ENCODE data around the gene PRRC2A.
A peak's percentile ranks its signal among the peaks of the same experiment; 100 is the strongest.

PRRC2A gene

DNA sequence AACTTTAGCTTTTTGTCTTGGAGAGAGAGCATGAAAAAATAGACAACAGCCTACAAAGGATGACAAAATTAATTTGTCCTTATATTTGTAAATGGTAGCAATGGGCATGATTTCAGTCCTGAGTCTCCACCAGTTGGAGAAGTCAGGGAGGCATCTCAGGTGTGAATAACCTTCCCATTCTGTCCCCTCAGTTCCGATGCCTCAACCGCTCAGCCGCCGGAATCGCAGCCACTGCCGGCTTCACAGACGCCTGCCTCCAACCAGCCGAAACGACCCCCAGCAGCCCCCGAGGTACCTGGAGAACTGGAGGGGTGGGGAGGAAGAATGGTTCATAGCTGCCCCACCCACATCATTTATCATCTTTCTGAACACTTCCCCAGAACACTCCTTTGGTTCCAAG, 3.6 kb downstream of the PRRC2A start:
- Histone ChIP-seq H3K36me3 (ENCODE audit: control insufficient read depth in 5 of 5, insufficient read depth in 5 of 5, low read length in 5 of 5) (peaks cover 9 to 58% (median 56%) of the 10 kb centered on the region in 5 donors), H3K4me1 (ENCODE audit: control insufficient read depth in 5 of 5, insufficient read depth in 5 of 5, low read length in 5 of 5) (peaks cover 0 to 36% (median 23%) of the 10 kb centered on the region in 5 donors), H3K9ac (ENCODE audit: low read length in 5 of 5) (no peak overlapping the region)

GRCh38 chr6:31626952-31627351, 6.4 kb downstream of the PRRC2A start:
- H3K27ac ChIP-seq (ENCODE audit: low read depth, low read length) = peak overlapping the region; percentile 10
- no peaks in the 10 kb centered on the region for H3K9me3 ChIP-seq (ENCODE audit: control insufficient read depth in 5 of 5, low read length in 5 of 5)
- no peaks in the 10 kb centered on the region for H3K27me3 ChIP-seq (ENCODE audit: control insufficient read depth in 5 of 5, insufficient read depth in 4 of 5, low read length in 5 of 5)
- peaks cover 0 to 22% (median 8%) of the 10 kb centered on the region in 5 donors for H3K4me1 ChIP-seq (ENCODE audit: control insufficient read depth in 5 of 5, insufficient read depth in 5 of 5, low read length in 5 of 5)
- peaks cover 11 to 87% (median 85%) of the 10 kb centered on the region in 5 donors for H3K36me3 ChIP-seq (ENCODE audit: control insufficient read depth in 5 of 5, insufficient read depth in 5 of 5, low read length in 5 of 5)
- H3K9ac ChIP-seq (ENCODE audit: low read length in 5 of 5) = no peak overlapping the region
- no peak overlapping the region for H3K4me3 ChIP-seq (ENCODE audit: low read depth in 1 of 5, low read length in 5 of 5)

More for the DNA sequence above, 3.6 kb downstream of the PRRC2A start:
- H3K27ac ChIP-seq (ENCODE audit: low read depth, low read length) = no peak overlapping the region
- no peaks in the 10 kb centered on the region for H3K9me3 ChIP-seq (ENCODE audit: control insufficient read depth in 5 of 5, low read length in 5 of 5)
- no peak overlapping the region for H3K4me3 ChIP-seq (ENCODE audit: low read depth in 1 of 5, low read length in 5 of 5)
- no peaks in the 10 kb centered on the region for H3K27me3 ChIP-seq (ENCODE audit: control insufficient read depth in 5 of 5, insufficient read depth in 4 of 5, low read length in 5 of 5)

DNA sequence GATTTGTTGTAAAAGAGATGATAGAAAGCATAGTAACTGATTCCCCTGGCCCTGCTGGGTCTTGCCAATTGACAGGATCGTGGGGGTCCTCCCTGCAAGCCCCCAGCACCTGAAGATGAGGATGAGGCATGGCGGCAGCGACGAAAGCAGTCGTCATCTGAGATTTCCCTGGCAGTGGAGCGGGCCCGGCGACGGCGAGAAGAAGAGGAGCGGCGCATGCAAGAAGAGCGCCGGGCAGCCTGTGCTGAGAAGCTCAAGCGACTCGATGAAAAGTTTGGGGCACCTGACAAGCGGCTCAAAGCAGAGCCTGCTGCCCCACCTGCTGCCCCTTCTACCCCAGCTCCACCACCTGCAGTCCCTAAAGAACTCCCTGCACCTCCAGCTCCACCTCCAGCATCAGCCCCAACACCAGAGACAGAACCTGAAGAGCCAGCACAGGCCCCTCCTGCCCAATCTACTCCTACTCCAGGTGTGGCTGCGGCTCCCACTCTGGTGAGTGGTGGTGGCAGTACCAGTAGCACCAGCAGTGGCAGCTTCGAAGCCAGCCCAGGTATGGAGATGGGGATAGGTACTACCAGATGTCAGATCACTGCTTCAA, 7.3 kb downstream of the PRRC2A start:
- Histone ChIP-seq H3K9me3 (ENCODE audit: control insufficient read depth in 5 of 5, low read length in 5 of 5) (no peaks in the 10 kb centered on the region), H3K36me3 (ENCODE audit: control insufficient read depth in 5 of 5, insufficient read depth in 5 of 5, low read length in 5 of 5) (peaks cover 11 to 95% (median 93%) of the 10 kb centered on the region in 5 donors), H3K4me1 (ENCODE audit: control insufficient read depth in 5 of 5, insufficient read depth in 5 of 5, low read length in 5 of 5) (peaks cover 0 to 18% (median 0%) of the 10 kb centered on the region in 5 donors), H3K27ac (ENCODE audit: low read depth, low read length) (no peak overlapping the region), H3K27me3 (ENCODE audit: control insufficient read depth in 5 of 5, insufficient read depth in 4 of 5, low read length in 5 of 5) (no peaks in the 10 kb centered on the region), H3K4me3 (ENCODE audit: low read depth in 1 of 5, low read length in 5 of 5) (no peak overlapping the region), H3K9ac (ENCODE audit: low read length in 5 of 5) (no peak overlapping the region)

DNA sequence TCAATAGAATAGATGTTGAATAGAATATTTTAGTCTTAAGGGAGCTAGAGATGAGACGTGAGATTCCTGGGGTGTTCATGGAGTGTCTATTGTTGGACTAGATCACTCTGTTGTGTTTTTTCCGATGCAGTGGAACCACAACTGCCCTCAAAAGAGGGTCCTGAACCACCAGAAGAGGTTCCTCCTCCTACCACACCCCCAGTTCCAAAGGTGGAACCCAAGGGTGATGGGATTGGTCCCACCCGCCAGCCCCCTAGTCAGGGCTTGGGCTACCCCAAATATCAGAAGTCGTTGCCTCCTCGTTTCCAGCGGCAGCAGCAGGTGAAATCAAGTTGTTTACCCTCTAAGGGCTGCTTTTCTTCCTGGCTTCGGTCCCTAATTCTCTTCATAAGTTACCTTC, 8.5 kb downstream of the PRRC2A start:
- Histone ChIP-seq H3K27ac (ENCODE audit: low read depth, low read length) (no peak overlapping the region), H3K4me3 (ENCODE audit: low read depth in 1 of 5, low read length in 5 of 5) (no peak overlapping the region), H3K36me3 (ENCODE audit: control insufficient read depth in 5 of 5, insufficient read depth in 5 of 5, low read length in 5 of 5) (peaks cover 11 to 100% (median 99%) of the 10 kb centered on the region in 5 donors), H3K9ac (ENCODE audit: low read length in 5 of 5) (no peak overlapping the region), H3K9me3 (ENCODE audit: control insufficient read depth in 5 of 5, low read length in 5 of 5) (no peaks in the 10 kb centered on the region), H3K27me3 (ENCODE audit: control insufficient read depth in 5 of 5, insufficient read depth in 4 of 5, low read length in 5 of 5) (no peaks in the 10 kb centered on the region), H3K4me1 (ENCODE audit: control insufficient read depth in 5 of 5, insufficient read depth in 5 of 5, low read length in 5 of 5) (peaks cover 0 to 22% (median 0%) of the 10 kb centered on the region in 5 donors)

GRCh38 chr6:31630177-31630934, 9.8 kb downstream of the PRRC2A start:
- Histone ChIP-seq H3K27me3 (ENCODE audit: control insufficient read depth in 5 of 5, insufficient read depth in 4 of 5, low read length in 5 of 5) (no peaks in the 10 kb centered on the region), H3K36me3 (ENCODE audit: control insufficient read depth in 5 of 5, insufficient read depth in 5 of 5, low read length in 5 of 5) (peaks cover 11 to 100% (median 100%) of the 10 kb centered on the region in 5 donors), H3K4me1 (ENCODE audit: control insufficient read depth in 5 of 5, insufficient read depth in 5 of 5, low read length in 5 of 5) (peaks cover 1 to 27% (median 12%) of the 10 kb centered on the region in 5 donors), H3K4me3 (ENCODE audit: low read depth in 1 of 5, low read length in 5 of 5) (no peak overlapping the region), H3K27ac (ENCODE audit: low read depth, low read length) (no peak overlapping the region), H3K9ac (ENCODE audit: low read length in 5 of 5) (no peak overlapping the region), H3K9me3 (ENCODE audit: control insufficient read depth in 5 of 5, low read length in 5 of 5) (no peaks in the 10 kb centered on the region)

- H3K4me3 ChIP-seq (ENCODE audit: low read depth in 1 of 5, low read length in 5 of 5) = no peak overlapping the region
- no peaks in the 10 kb centered on the region for H3K9me3 ChIP-seq (ENCODE audit: control insufficient read depth in 5 of 5, low read length in 5 of 5)
- H3K4me1 ChIP-seq (ENCODE audit: control insufficient read depth in 5 of 5, insufficient read depth in 5 of 5, low read length in 5 of 5) = peaks cover 1 to 29% (median 13%) of the 10 kb centered on the region in 5 donors
- H3K9ac ChIP-seq (ENCODE audit: low read length in 5 of 5) = no peak overlapping the region
- H3K27me3 ChIP-seq (ENCODE audit: control insufficient read depth in 5 of 5, insufficient read depth in 4 of 5, low read length in 5 of 5) = no peaks in the 10 kb centered on the region
- H3K27ac ChIP-seq (ENCODE audit: low read depth, low read length) = no peak overlapping the region
- H3K36me3 ChIP-seq (ENCODE audit: control insufficient read depth in 5 of 5, insufficient read depth in 5 of 5, low read length in 5 of 5) = peaks cover 11 to 100% (median 100%) of the 10 kb centered on the region in 5 donors
Observed at GRCh38 chr6:31631209-31631608, 10.7 kb downstream of the PRRC2A start.

- Histone ChIP-seq H3K27me3 (ENCODE audit: control insufficient read depth in 5 of 5, insufficient read depth in 4 of 5, low read length in 5 of 5) (no peaks in the 10 kb centered on the region), H3K9ac (ENCODE audit: low read length in 5 of 5) (no peak overlapping the region), H3K4me1 (ENCODE audit: control insufficient read depth in 5 of 5, insufficient read depth in 5 of 5, low read length in 5 of 5) (peaks cover 1 to 29% (median 13%) of the 10 kb centered on the region in 5 donors), H3K27ac (ENCODE audit: low read depth, low read length) (no peak overlapping the region), H3K4me3 (ENCODE audit: low read depth in 1 of 5, low read length in 5 of 5) (no peak overlapping the region), H3K36me3 (ENCODE audit: control insufficient read depth in 5 of 5, insufficient read depth in 5 of 5, low read length in 5 of 5) (peaks cover 11 to 100% (median 100%) of the 10 kb centered on the region in 5 donors), H3K9me3 (ENCODE audit: control insufficient read depth in 5 of 5, low read length in 5 of 5) (no peaks in the 10 kb centered on the region)
Observed at GRCh38 chr6:31631681-31632278, 11.3 kb downstream of the PRRC2A start.

DNA sequence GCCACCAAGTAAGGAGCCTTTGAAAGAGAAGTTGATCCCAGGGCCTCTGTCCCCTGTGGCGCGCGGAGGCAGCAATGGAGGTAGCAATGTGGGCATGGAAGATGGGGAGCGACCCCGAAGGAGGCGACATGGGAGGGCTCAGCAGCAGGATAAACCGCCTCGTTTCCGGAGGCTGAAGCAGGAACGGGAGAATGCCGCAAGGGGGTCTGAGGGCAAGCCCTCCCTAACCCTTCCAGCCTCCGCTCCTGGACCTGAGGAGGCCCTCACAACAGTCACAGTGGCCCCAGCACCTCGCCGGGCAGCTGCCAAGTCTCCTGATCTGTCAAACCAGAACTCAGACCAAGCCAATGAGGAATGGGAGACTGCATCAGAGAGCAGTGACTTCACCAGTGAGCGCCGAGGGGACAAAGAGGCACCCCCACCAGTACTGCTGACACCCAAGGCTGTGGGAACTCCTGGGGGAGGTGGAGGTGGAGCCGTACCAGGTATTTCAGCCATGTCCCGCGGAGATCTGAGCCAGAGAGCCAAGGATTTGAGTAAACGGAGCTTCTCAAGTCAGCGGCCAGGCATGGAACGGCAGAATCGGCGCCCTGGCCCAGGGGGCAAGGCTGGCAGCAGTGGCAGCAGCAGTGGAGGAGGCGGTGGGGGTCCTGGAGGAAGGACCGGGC, 11.9 kb downstream of the PRRC2A start:
- Histone ChIP-seq H3K4me3 (ENCODE audit: low read depth in 1 of 5, low read length in 5 of 5) (no peak overlapping the region), H3K36me3 (ENCODE audit: control insufficient read depth in 5 of 5, insufficient read depth in 5 of 5, low read length in 5 of 5) (peaks cover 8 to 100% (median 99%) of the 10 kb centered on the region in 5 donors), H3K27ac (ENCODE audit: low read depth, low read length) (no peak overlapping the region), H3K9ac (ENCODE audit: low read length in 5 of 5) (no peak overlapping the region), H3K4me1 (ENCODE audit: control insufficient read depth in 5 of 5, insufficient read depth in 5 of 5, low read length in 5 of 5) (peaks cover 1 to 29% (median 13%) of the 10 kb centered on the region in 5 donors), H3K27me3 (ENCODE audit: control insufficient read depth in 5 of 5, insufficient read depth in 4 of 5, low read length in 5 of 5) (no peaks in the 10 kb centered on the region), H3K9me3 (ENCODE audit: control insufficient read depth in 5 of 5, low read length in 5 of 5) (no peaks in the 10 kb centered on the region)

- Histone ChIP-seq H3K4me1 (ENCODE audit: control insufficient read depth in 5 of 5, insufficient read depth in 5 of 5, low read length in 5 of 5) (peaks cover 1 to 29% (median 13%) of the 10 kb centered on the region in 5 donors), H3K36me3 (ENCODE audit: control insufficient read depth in 5 of 5, insufficient read depth in 5 of 5, low read length in 5 of 5) (peaks cover 10 to 98% (median 96%) of the 10 kb centered on the region in 5 donors), H3K4me3 (ENCODE audit: low read depth in 1 of 5, low read length in 5 of 5) (no peak overlapping the region), H3K27me3 (ENCODE audit: control insufficient read depth in 5 of 5, insufficient read depth in 4 of 5, low read length in 5 of 5) (no peaks in the 10 kb centered on the region), H3K9ac (ENCODE audit: low read length in 5 of 5) (no peak overlapping the region), H3K27ac (ENCODE audit: low read depth, low read length) (no peak overlapping the region), H3K9me3 (ENCODE audit: control insufficient read depth in 5 of 5, low read length in 5 of 5) (no peaks in the 10 kb centered on the region)
Observed at GRCh38 chr6:31633447-31633846, 12.9 kb downstream of the PRRC2A start.

Measured in subcutaneous abdominal adipose tissue (tissue), 5 donors.